Activated effector memory CD4-positive, alpha-beta T cell treated with anti-CD3 and anti-CD28 coated beads, Interleukin-2, amount 50 U/mL, for 16 hours (primary cell): Measurements from ENCODE around the gene HCST.

ENCODE experiments used
- DNase-seq: peaks from one replicate; pipeline ENCODE4 v3.0.0-alpha.2; 2020

Gene HCST

GRCh38 chr19:35938282-35939224 lies 36.2 kb downstream of the HCST start:
- DNase-seq, result no peak

GRCh38 chr19:35939307-35940077 lies 37.2 kb downstream of the HCST start:
- no peak for DNase-seq

- no peak for DNase-seq
Measured at GRCh38 chr19:35940078-35940775, 37.9 kb downstream of the HCST start.

GRCh38 chr19:35940839-35941238 lies 38.5 kb downstream of the HCST start:
- no peak for DNase-seq

GRCh38 chr19:35942235-35942634 lies 39.9 kb downstream of the HCST start:
- DNase-seq, result no peak

- DNase-seq, result no peak
Measured at GRCh38 chr19:35943321-35944301, 41.3 kb downstream of the HCST start.

- DNase-seq, result no peak
Measured at GRCh38 chr19:35944556-35944955, 42.2 kb downstream of the HCST start.

GRCh38 chr19:35945121-35945790 lies 42.9 kb downstream of the HCST start:
- no peak for DNase-seq

- no peak for DNase-seq
Measured at GRCh38 chr19:35946203-35946602, 43.9 kb downstream of the HCST start.

GRCh38 chr19:35949131-35949530 lies 46.8 kb downstream of the HCST start:
- no peak for DNase-seq
